ENCODE data around the gene CDH26. TPM values are rescaled to one million over a fixed set of nuclear protein-coding genes. Genes with fewer than 3 reads are reported as not detected.

Gene CDH26
- total and polyA plus RNA-seq, 9 of the 15 experiments (the other 6 are each of a cell fraction or from before 2014, with no cell fraction given) = 0.07 to 0.13 (median 0.10) TPM; not detected in 4

DNA sequence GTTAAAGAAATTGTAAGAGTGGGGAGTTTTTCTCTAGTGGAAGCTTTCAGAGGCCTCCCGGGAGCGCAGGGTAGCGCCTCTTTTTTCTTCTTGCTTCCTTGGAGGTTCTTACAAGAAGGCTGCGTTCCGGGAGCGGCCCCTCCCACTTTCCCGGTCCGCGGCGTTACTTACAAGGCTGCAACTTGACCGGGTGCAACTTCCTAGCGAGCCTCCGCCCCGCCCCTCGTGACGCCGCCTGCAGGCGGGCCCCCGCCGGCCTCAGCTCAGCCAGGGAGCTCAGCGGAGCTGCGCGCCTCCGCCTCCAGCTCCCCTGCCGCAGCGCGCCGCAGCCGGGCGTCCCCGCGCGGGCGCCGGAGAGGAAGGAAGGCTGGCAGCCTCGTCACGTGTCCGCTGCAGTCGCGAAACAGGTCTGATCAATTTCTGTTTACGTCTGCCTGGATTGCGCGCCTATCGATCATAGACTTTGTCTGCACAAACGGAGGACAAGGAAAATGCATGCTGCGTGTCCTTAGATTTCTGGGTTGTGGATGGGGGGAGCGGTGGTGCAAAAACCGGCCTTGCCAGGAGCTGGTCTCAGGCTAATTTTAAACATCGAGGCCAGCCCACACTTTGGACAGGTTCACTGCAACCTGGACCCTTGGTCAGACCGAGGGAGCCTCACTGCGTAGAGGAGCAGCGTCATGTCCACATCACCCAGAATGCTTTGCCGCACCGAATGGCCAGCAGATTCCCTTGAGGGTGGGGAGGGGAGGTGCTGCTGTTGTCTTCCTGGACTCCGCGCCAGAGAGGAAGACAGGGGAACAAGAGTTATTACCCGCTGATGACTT, 17.9 kb upstream of the CDH26 start, which contains the start of the genes FAM217B and PPP1R3D (continued):
- TF ChIP-seq ID3 (CRISPR knock-in tag; IDR thresholded peaks at IDR 0.05) (no peak), ID3 (tag; IDR thresholded peaks at IDR 0.05) (peak; percentile 87; the same call in 1 of the 2 replicates), CEBPB (tag; IDR thresholded peaks at IDR 0.05) (no peak), ZNF639 (CRISPR knock-in tag; conservative IDR thresholded peaks at IDR 0.05 in 1 of 2, IDR thresholded peaks at IDR 0.05 in 1 of 2) (peak in 1 of 2 experiments; percentile 49; a peak in 1 of 4 replicates), MIER1 (IDR thresholded peaks at IDR 0.05; ENCODE audit: low read depth) (no peak), STAT5B (CRISPR knock-in tag; IDR thresholded peaks at IDR 0.05) (no peak), TEAD1 (CRISPR knock-in tag; IDR thresholded peaks at IDR 0.05) (no peak), ZBTB40 (IDR thresholded peaks at IDR 0.05) (no peak), ZBTB40 (CRISPR knock-in tag; IDR thresholded peaks at IDR 0.05) (no peak), ZKSCAN8 (CRISPR knock-in tag; IDR thresholded peaks at IDR 0.05) (no peak), POLR2G (IDR thresholded peaks at IDR 0.05; ENCODE audit: low read depth, low read length) (peak; percentile 96), MED1 (CRISPR knock-in tag; IDR thresholded peaks at IDR 0.05; ENCODE audit: borderline replicate concordance) (no peak), HLTF (IDR thresholded peaks at IDR 0.05) (no peak), ZNF133 (CRISPR knock-in tag; IDR thresholded peaks at IDR 0.05) (no peak), PHF21A (IDR thresholded peaks at IDR 0.05; ENCODE audit: borderline replicate concordance, low read depth) (no peak), SAFB (IDR thresholded peaks at IDR 0.05; ENCODE audit: borderline replicate concordance, low read depth, low read length) (no peak), BRCA1 (IDR thresholded peaks at IDR 0.05) (no peak), BRCA1 (CRISPR knock-in tag; IDR thresholded peaks at IDR 0.05) (no peak)
